ENCODE measurements around the gene ATPAF2. TPM values are rescaled to one million over a fixed set of nuclear protein-coding genes. Genes with fewer than 3 reads are reported as not detected.

The ATPAF2 gene
- total and polyA plus RNA-seq, 2 experiments from 2014 or later: 24.3 to 25.7 TPM

GRCh38 chr17:17989081-17989480, 49.9 kb downstream of the ATPAF2 start (continued):
- TF ChIP-seq JUNB (IDR thresholded peaks at IDR 0.05; ENCODE audit: unreplicated experiment) (no peak), ZNF331 (CRISPR knock-in tag; IDR thresholded peaks at IDR 0.05; ENCODE audit: low read depth) (no peak), NANOG (IDR thresholded peaks at IDR 0.05; ENCODE audit: borderline replicate concordance) (no peak), EZH2 (IDR thresholded peaks at IDR 0.05; ENCODE audit: low read depth, unreplicated experiment) (no peak), EZH2phosphoT487 (IDR thresholded peaks at IDR 0.05; ENCODE audit: unreplicated experiment) (no peak), ETS1 (IDR thresholded peaks at IDR 0.05) (no peak), ZNF114 (CRISPR knock-in tag; IDR thresholded peaks at IDR 0.05) (no peak), CREB1 (CRISPR knock-in tag; IDR thresholded peaks at IDR 0.05; ENCODE audit: low read depth) (no peak), STAT1 (IDR thresholded peaks at IDR 0.05; ENCODE audit: unreplicated experiment) (no peak), CTCF (conservative IDR thresholded peaks at IDR 0.05; ENCODE audit: low read depth in 2 of 2) (no peak), REST (IDR thresholded peaks at IDR 0.05; ENCODE audit: unreplicated experiment) (no peak)

- H3K4me3 ChIP-seq: no peak overlapping the region
- ATAC-seq: no peak
- Mint-ChIP-seq H3K27ac (no peak overlapping the region), H3K4me1 (no peaks in the 10 kb centered on the region; the same call in 2 of the 3 replicates), H3K9me3 (no peaks in the 10 kb centered on the region), H3K27me3 (ENCODE audit: insufficient read depth, low read depth, poor library complexity) (peaks cover 2% of the 10 kb centered on the region), H3K4me3 (no peak overlapping the region), H3K36me3 (ENCODE audit: low read depth) (no peaks in the 10 kb centered on the region)
- H3F3A ChIP-seq (replicated peaks; ENCODE audit: low read depth): no peaks in the 10 kb centered on the region
- no peak overlapping the region for H3K27ac ChIP-seq (ENCODE audit: low read depth)
- no peak overlapping the region for H3K4me2 ChIP-seq
- no peaks in the 10 kb centered on the region for H3K36me3 ChIP-seq (ENCODE audit: insufficient read depth)
- H3K79me2 ChIP-seq (replicated peaks; ENCODE audit: insufficient read depth): no peaks in the 10 kb centered on the region
- no peaks in the 10 kb centered on the region for H4K20me1 ChIP-seq (replicated peaks; ENCODE audit: insufficient read depth)
- no peaks in the 10 kb centered on the region for H3K9me2 ChIP-seq (ENCODE audit: insufficient read depth)
- no peak overlapping the region for H2AFZ ChIP-seq
- TF ChIP-seq JUNB (IDR thresholded peaks at IDR 0.05; ENCODE audit: unreplicated experiment) (no peak), ZNF331 (CRISPR knock-in tag; IDR thresholded peaks at IDR 0.05; ENCODE audit: low read depth) (no peak), EZH2 (IDR thresholded peaks at IDR 0.05; ENCODE audit: low read depth, unreplicated experiment) (no peak), CTCF (conservative IDR thresholded peaks at IDR 0.05; ENCODE audit: low read depth in 2 of 2) (no peak)
- DNase-seq (ENCODE audit: low spot score): no peak
- no peaks in the 10 kb centered on the region for H3K4me1 ChIP-seq (ENCODE audit: insufficient read depth)
- no peaks in the 10 kb centered on the region for H3K27me3 ChIP-seq (ENCODE audit: insufficient read depth)
These were observed 50.5 kb downstream of the ATPAF2 start for GRCh38 chr17:17988427-17988945.
